Forelimb muscle (tissue), 1 donor: ENCODE results near the gene FGF9. TPM values are rescaled to one million over a fixed set of nuclear protein-coding genes. Genes with fewer than 3 reads are reported as not detected.

Experiments
- DNase-seq: peaks from one replicate; pipeline ENCODE4 v3.0.0-alpha.2; 2013; ENCODE audit warnings: low read depth
- polyA plus RNA-seq: library from polyadenylated mRNA; unstranded; fragments of 120-200 nt; gene quantifications from one replicate; pipeline ENCODE4 v1.2.1, GENCODE V29; 2013; ENCODE audit not compliant: insufficient read length

The FGF9 gene
- polyA plus RNA-seq, 1 donor: 10.9 TPM

GRCh38 chr13:21674490-21675009 lies 3.7 kb downstream of the FGF9 start:
- DNase-seq: no peak

DNA sequence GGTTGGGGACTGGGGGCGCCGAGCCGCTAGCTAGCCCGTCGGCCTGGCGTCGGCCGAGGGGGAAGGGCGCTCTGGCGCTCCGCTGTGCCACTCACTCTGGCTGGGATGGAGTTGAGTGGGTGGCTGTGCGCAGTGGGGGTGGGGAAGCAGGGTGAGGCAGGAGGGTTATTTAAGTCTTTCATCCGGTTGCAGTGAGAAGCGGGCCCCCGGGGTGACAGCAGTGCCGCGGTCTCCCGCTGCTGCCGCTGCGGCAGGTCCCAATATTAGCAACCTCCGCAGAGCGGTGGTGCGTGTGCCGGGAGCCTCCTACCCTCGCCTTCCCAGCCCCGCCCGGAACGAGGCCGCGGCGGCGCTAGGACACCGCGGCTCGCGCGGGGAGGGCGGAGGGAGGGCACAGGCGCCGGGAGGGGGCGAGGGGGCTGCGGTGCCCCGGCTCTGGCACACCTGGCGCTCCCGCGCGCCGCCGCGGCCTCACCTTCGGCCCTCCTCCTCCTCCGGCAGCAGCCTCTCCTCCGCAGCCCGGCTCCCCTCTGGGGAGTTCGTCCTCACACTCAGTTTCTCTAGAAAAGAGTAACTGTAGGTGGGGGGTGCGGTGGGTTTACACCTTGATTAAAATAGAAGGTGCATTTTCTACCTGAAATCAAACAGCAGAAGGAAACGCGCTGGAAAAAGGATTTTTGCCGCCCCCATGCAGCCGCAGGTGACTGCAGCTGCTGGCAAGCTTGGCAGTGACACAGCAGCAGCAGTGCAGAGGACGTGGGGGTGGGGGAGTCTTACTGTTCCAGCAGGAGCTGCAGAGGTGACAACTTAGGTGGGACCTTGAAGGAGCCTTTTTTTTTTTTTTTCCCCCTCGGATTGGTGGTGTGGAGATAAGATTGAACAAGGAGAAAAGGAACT lies 4.5 kb downstream of the FGF9 start:
- DNase-seq: no peak

DNA sequence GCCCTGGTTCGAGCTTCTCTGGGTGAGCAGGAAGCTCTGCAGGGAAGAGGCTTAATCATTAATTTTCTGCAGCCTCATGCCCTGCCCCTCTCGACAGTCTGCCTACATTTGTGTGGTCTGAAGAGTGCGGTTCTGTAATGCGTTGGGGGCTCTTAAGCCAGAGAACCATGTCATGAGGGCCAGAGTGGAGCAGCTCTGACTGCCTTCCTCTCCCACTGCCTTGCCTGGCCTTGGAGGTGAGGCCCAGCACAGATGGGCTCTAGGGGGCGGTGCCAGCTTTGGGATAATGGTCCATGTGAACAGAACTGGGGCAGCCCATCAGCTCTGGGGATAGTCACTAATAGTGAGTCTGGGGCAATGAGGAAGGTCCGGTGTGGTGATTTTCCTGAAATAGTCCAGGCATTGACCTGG lies 5.7 kb downstream of the FGF9 start:
- no peak for DNase-seq

GRCh38 chr13:21677075-21677623 lies 6.3 kb downstream of the FGF9 start:
- no peak for DNase-seq

DNA sequence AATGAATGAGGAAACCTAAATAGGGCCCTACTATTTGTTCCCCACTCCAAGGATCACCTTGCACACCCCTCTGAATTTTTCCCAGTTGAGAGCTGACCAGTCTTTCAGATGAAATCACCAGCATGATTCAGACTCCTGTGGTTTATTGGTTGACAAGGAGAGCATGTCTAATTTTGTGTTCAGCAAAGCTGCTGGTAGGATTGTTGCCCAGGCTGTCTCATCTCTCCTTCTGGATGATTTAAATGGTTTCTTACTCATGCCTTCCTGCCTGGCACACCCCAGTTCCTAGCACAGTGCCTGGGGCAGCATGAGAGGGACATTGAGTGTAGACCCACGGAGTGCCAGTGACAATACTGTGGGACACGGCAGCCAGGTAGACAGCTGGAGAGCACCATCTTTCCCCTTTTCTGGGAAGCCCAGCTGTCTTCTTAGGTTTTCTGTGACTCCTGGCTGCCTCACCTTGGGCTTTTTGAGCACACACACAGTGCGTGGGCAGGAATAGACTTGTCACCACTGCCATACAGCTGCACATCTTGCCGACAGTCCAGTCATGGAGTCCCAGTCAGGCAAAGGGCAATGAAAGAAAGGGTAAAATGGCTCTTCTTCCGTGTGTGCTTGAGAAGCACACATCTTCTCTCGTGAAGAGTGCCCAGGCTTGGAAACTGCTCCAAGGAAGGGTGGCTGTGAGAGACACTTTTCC lies 12.3 kb downstream of the FGF9 start:
- no peak for DNase-seq

- DNase-seq: no peak
These were observed 13.7 kb downstream of the FGF9 start for GRCh38 chr13:21684576-21684975.

DNA sequence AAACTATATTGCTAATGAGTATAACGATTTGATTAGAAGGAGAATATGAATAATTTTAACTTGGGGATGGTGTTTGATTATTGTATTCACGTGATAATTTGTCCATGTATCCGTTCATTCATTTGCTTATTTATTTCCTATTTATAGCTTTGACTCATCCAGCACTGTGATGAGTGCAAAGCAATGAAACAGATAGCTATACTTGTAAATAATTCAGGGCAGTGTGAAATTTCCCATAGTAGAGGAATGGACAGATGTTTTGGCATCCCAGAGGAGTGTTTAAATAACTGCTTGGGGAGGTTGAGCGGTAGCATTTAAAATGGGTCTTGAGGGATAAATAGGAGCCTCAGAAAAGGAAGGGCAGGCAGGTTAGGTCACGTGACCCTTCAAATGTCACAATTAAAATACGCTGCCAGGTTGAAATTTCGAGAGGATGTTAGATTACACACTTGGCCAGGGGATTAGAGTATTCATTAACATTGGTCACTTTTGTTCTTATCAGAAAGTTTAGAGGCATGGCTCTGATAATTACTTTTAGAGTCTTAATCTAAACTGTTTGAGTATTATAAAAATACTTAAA lies 14.7 kb downstream of the FGF9 start:
- no peak for DNase-seq

DNA sequence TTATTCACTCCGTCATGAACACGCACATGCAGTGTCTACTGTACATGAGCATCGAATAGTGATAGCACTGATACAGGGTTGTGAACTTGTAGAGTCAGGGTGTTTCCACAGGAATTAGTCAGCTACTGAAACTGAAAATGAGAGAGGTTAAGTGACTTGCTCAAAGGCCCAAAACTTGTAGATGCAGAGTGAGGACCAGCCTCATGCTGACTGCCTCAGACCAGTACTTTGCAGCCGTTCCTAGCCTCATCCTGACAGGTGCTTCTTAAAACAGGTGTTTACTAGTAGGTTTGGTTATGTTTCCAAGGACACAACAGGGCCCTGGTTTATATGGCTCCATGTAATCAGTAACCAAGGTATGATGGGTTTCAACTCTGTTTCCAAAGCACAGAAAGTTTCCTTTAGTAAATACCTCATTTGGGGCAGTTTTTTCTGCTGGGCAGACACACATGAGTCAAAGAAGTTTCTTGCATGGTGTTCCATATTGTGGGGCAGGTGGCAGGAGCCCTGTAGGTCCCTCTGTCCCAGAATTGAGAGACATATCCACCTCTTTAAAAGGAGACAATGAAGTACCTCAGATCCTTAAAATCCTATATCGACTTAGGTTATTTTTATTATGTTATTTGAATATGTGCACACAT lies 16.0 kb downstream of the FGF9 start:
- DNase-seq: no peak

- DNase-seq: no peak
These were observed 17.2 kb downstream of the FGF9 start for GRCh38 chr13:21688056-21688455.

- DNase-seq: no peak
These were observed 18.2 kb downstream of the FGF9 start for GRCh38 chr13:21689097-21689496.

DNA sequence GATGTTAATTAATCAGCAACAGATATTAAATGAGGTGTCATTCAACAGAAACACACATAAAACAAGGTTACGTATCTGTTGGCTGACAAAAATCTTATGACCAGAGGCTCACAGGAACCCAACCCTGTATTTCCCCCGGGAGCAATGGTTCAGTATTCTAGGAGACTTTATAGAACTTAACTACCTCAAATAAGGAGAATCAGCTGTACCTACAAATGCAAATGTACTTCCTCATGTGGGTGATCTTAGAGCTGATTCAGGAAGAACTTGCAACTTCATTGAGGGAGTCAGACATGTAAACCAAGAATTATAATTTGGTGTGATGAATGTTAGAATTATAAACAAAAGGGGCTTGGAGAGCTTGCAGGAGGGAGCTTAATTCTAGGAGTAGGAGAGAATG lies 20.1 kb downstream of the FGF9 start:
- no peak for DNase-seq

- DNase-seq: no peak
These were observed 20.6 kb downstream of the FGF9 start for GRCh38 chr13:21691500-21691899.

GRCh38 chr13:21691928-21692327 lies 21.1 kb downstream of the FGF9 start:
- DNase-seq: no peak

- no peak for DNase-seq
These were observed 24.0 kb downstream of the FGF9 start for GRCh38 chr13:21694831-21695230.

- DNase-seq: no peak
These were observed 24.7 kb downstream of the FGF9 start for GRCh38 chr13:21695546-21695945.

DNA sequence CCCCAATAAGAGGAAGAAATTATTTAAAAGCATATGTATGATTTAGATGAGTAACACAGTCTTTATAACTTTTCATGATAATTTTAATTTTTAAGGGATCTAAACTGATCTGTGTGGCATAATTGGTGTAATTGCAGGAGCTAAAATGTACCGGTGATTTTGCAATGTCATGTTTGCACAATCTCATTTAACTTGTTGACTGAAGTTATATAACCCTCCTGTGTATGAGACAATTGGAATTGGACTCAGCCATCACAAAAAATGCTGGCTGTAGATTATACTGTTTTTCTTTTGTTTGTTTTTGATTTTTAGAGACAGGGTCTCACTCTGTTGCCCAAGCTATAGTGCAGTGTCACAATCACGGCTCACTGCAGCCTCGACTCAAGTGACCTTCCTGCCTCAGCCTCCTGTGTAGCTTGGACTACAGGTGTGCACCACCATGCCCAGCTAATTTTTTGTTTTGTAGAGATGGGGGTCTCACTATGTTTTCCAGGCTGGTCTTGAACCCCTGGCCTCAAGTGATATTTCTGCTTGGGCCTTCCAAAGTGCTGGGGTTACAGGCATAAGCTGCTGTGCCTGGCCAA lies 26.1 kb downstream of the FGF9 start:
- DNase-seq: no peak

DNA sequence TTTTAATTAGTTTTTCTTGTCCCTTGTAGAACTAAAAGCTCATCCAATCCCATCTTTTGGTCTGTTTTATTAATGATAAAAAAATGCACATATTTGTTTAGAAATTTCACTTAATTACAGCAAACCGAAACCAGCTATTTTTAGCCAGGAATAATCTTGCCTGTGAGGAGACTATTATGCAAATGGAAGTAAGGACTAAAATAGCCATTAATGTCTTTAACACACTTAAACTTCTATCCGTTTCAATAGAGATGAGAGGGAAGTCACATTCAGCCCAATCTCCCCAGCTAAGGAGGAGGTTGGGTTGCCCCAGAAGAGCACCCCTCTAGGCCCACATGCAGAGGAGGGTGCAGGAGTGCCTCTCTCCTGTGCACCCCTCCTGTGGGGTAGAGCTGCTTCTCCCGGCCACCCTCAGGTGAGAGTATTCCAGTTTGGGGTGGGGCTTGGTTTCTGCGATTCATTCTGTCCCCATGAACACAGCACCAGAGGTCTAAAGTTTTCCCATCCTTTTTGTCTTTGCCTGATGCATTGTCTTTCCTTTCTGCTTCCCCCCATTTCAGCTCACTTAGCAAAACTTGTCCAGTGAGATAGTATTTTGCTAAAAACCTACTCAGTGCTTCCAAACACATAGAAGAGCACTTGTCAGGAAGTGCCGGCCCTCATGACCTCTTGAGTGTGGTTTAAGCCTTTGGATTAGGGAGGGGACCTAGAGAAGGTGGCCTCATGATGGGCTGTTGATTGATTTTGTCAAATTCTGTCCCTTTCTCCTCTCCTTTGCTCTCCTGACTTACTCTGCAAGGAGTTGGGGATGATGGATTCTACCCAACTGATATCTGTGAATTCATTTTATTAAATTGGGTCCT lies 28.2 kb downstream of the FGF9 start:
- no peak for DNase-seq

DNA sequence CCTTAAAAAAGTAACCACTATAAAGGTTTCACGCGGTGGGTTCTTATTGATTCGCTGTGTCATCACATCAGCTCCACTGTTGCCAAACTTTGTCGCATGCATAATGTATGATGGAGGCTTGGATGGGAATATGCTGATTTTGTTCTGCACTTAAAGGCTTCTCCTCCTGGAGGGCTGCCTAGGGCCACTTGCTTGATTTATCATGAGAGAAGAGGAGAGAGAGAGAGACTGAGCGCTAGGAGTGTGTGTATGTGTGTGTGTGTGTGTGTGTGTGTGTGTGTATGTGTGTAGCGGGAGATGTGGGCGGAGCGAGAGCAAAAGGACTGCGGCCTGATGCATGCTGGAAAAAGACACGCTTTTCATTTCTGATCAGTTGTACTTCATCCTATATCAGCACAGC lies 30.6 kb downstream of the FGF9 start:
- no peak for DNase-seq

GRCh38 chr13:21703846-21704245 lies 33.0 kb downstream of the FGF9 start:
- no peak for DNase-seq

DNA sequence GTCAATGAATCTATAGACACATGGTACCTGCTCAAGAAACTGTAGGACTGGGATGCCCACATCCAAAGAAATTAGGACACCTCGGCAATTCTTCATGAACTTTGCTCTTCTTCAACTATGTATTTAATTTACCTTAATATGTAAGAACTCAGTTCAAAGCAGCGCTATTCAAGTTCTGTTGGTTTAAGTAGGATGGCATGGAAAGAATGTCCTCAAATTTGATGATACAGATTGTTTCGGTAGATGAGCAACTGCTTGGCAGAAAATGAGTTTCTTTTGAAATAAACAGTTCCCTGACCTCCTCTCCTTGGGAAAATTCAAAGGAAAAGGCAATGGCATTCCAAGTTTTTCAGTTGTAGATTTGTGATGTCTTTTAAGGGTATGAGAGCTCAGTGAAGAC lies 36.7 kb downstream of the FGF9 start:
- DNase-seq: no peak
